ENCODE data around the gene HOXA3. TPM values are rescaled to one million over a fixed set of nuclear protein-coding genes. Genes with fewer than 3 reads are reported as not detected.
A peak's percentile ranks its signal among the peaks of the same experiment; 100 is the strongest.

The HOXA3 gene
- total and polyA plus RNA-seq, 2 of the 8 experiments (the other 6 are each of a cell fraction or from before 2014, with no cell fraction given) = not detected

DNA sequence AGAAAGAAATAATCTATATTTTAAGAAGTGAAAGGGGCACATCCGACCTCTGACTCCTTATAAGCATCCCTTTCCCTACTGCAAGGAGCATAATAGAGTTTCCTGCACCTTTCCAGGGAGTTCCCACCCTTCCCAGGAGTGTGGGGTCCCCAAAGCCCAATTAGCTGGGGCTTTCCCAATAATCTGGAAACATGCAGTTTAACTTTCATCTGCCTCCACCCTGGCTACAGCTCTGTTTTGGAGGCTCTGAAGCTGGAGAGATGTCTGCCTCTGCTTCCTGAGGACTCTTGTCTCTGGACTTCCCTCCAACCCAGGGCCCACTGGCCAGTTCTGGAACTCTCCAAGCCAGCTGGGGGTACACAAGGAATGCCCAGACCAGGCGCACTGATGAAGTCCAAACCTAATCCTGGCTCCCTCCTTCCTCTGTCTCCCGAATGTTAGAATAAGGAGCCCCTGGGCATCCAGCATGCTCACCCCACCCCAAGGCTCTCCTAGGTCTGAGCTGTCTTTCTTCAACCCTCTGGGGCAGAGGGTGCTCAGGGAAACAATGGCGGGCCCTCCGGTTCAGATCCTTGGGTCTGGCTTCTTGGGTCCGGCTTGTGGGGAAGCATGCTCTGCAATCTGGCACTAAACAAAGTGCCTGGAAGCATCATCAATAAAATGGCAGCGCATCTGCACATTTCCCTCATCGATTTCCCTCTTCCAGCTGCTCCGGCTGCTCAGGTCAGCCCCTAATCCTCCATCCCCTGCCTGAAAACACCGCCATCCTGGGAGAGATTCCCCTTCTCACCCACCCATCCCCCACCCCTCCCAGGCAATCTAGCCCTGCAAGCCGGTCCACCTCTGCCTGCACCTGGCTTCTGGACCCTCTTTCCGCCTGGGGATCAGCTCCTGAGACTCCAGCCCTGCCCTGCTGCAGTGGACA is 35.2 kb downstream of the HOXA3 start:
- no peaks in the 10 kb centered on the region for H3K9me3 ChIP-seq (ENCODE audit: insufficient read depth in 2 of 2, low read depth in 1 of 2, low read length in 1 of 2)
- H3K23ac ChIP-seq (ENCODE audit: insufficient read length) = no peak overlapping the region
- TF ChIP-seq RNF2 (IDR thresholded peaks at IDR 0.05; ENCODE audit: borderline replicate concordance, low read depth, low read length, missing control alignments, poor library complexity, severe bottlenecking) = peak; percentile 31
- peak; percentile 24 for TF ChIP-seq SUZ12 (IDR thresholded peaks at IDR 0.05; ENCODE audit: low read length)
- TF ChIP-seq RFX5 (IDR thresholded peaks at IDR 0.05; ENCODE audit: borderline replicate concordance, low read depth, low read length) = no peak
- TF ChIP-seq EZH2 (IDR thresholded peaks at IDR 0.05; ENCODE audit: low read depth, low read length, severe bottlenecking) = peak; percentile 45
- peak; percentile 78 for TF ChIP-seq CTBP2 (IDR thresholded peaks at IDR 0.05; ENCODE audit: borderline replicate concordance, insufficient read depth, insufficient read length, low read length)
- no peak for TF ChIP-seq RBBP5 (IDR thresholded peaks at IDR 0.05; ENCODE audit: borderline replicate concordance, low read depth, low read length)
- peak overlapping the region in 1 of 2 experiments; percentile 20; a peak in 1 of 4 replicates for H3K4me2 ChIP-seq (ENCODE audit: insufficient read depth in 1 of 2, low read depth in 2 of 2, low read length in 2 of 2)
- H2BK120ac ChIP-seq (replicated peaks; ENCODE audit: low read depth, low read length) = no peak overlapping the region
- no peak overlapping the region for H2BK12ac ChIP-seq (ENCODE audit: low read depth, low read length)
- no peak overlapping the region for H4K5ac ChIP-seq (ENCODE audit: insufficient read length, low read depth, low read length)
- WGBS, 2 experiments (ENCODE audit: extremely low coverage in 1 of 2, insufficient coverage in 1 of 2, insufficient read length in 1 of 2, insufficient replicate concordance in 2 of 2, low coverage in 1 of 2, low lambda C conversion rate in 2 of 2, missing lambda C conversion rate in 1 of 2) = 18% methylated on average over 11 of the region's 12 CpGs; no CpG with 5 or more reads in 1 of the 2 experiments
- no peak overlapping the region for H3K56ac ChIP-seq (replicated peaks; ENCODE audit: insufficient read length, low read depth, low read length)
- no peak overlapping the region for H3K27ac ChIP-seq (ENCODE audit: low read depth, low read length)
- H4K20me1 ChIP-seq (replicated peaks in 1 of 2; ENCODE audit: control insufficient read depth in 1 of 2, insufficient read depth in 2 of 2, low read length in 2 of 2) = peaks cover 22 to 37% of the 10 kb centered on the region in 2 experiments
- FAIRE-seq = no peak
- H2BK5ac ChIP-seq (ENCODE audit: low read depth, low read length) = no peak overlapping the region
- H2AK5ac ChIP-seq (ENCODE audit: low read depth, low read length) = no peak overlapping the region
- H3K36me3 ChIP-seq (ENCODE audit: control insufficient read depth in 2 of 4, insufficient read depth in 4 of 4, low read length in 3 of 4) = no peaks in the 10 kb centered on the region; a peak in 1 of 8 replicates
- no peaks in the 10 kb centered on the region for H3K79me2 ChIP-seq (ENCODE audit: control insufficient read depth in 1 of 2, insufficient read depth in 2 of 2, low read length in 2 of 2)
- H3K9ac ChIP-seq (replicated peaks in 1 of 4; ENCODE audit: extremely low read depth in 1 of 4, low read depth in 3 of 4, low read length in 3 of 4) = no peak overlapping the region
- ChIA-PET POLR2A (ENCODE audit: partially characterized antibody) (no interaction called here), CTCF (ENCODE audit: partially characterized antibody) (interaction anchor here (0.9 to 4.8 kb wide), 8 partner anchors 11 to 340 kb away, joined by 3 to 33 read pairs (median 3); partner anchors contain the start of gene HOXA5)
- no peak overlapping the region for H4K8ac ChIP-seq (ENCODE audit: extremely low read depth, insufficient read depth, low read length)
- no peak overlapping the region for H4K91ac ChIP-seq (replicated peaks; ENCODE audit: insufficient read length, low read length)
- H3K18ac ChIP-seq (ENCODE audit: extremely low read depth, low read length) = no peak overlapping the region
- no peak overlapping the region for H3K4me3 ChIP-seq (ENCODE audit: extremely low read depth in 1 of 4, insufficient read depth in 2 of 4, low read depth in 3 of 4, low read length in 4 of 4)
- H3K27me3 ChIP-seq (replicated peaks in 1 of 4; ENCODE audit: control insufficient read depth in 3 of 4, extremely low read depth in 1 of 4, insufficient read depth in 3 of 4, low read length in 3 of 4) = peaks cover 97 to 99% (median 97%) of the 10 kb centered on the region in 4 experiments
- H3K14ac ChIP-seq (ENCODE audit: insufficient read length) = no peak overlapping the region
- H3K23me2 ChIP-seq (ENCODE audit: low read depth, low read length) = no peaks in the 10 kb centered on the region; the same call in 1 of the 2 replicates
- DNase-seq (ENCODE audit: low read depth in 1 of 2, low spot score in 2 of 2) = peak in 1 of 2 experiments; percentile 50
- no peak overlapping the region for H3K4ac ChIP-seq (replicated peaks; ENCODE audit: insufficient read length, low read depth, low read length)
- H3K4me1 ChIP-seq (replicated peaks in 1 of 4; ENCODE audit: control insufficient read depth in 3 of 4, insufficient read depth in 4 of 4, low read length in 3 of 4) = peaks cover 0 to 6% (median 1%) of the 10 kb centered on the region in 4 experiments; a peak in 4 of 7 replicates
- H2BK15ac ChIP-seq (ENCODE audit: low read length) = no peak overlapping the region
- no peak overlapping the region for H2AFZ ChIP-seq (ENCODE audit: low read length)
- H2BK20ac ChIP-seq (ENCODE audit: low read length) = no peak overlapping the region
- no peaks in the 10 kb centered on the region for H3K79me1 ChIP-seq (ENCODE audit: low read depth, low read length)
